HG03196 (cell line): ENCODE measurements around the gene RET.

Experiments used
- ATAC-seq: cut with Tn5 transposase; IDR thresholded peaks from one replicate; pipeline ENCODE4 v1.9.1; 2021; ENCODE audit not compliant: unreplicated experiment

Gene RET

GRCh38 chr10:43044448-43044921 is 32.4 kb upstream of the RET start:
- ATAC-seq = no peak

- no peak for ATAC-seq
Observed at GRCh38 chr10:43044961-43045621, 31.8 kb upstream of the RET start.

- ATAC-seq = no peak
Observed at GRCh38 chr10:43045631-43046287, 31.1 kb upstream of the RET start.

GRCh38 chr10:43046288-43046991 is 30.4 kb upstream of the RET start:
- no peak for ATAC-seq

GRCh38 chr10:43047288-43047970 is 29.4 kb upstream of the RET start:
- ATAC-seq = no peak

- no peak for ATAC-seq
Observed at GRCh38 chr10:43048301-43049051, 28.4 kb upstream of the RET start.

- no peak for ATAC-seq
Observed at GRCh38 chr10:43049081-43049551, 27.8 kb upstream of the RET start.

GRCh38 chr10:43050011-43050410 is 26.9 kb upstream of the RET start:
- ATAC-seq = no peak

- no peak for ATAC-seq
Observed at GRCh38 chr10:43053825-43054224, 23.0 kb upstream of the RET start.

GRCh38 chr10:43054593-43054992 is 22.3 kb upstream of the RET start:
- ATAC-seq = no peak

GRCh38 chr10:43055217-43055616 is 21.7 kb upstream of the RET start:
- no peak for ATAC-seq

- no peak for ATAC-seq
Observed at GRCh38 chr10:43055991-43056567, 20.8 kb upstream of the RET start.

- ATAC-seq = no peak
Observed at GRCh38 chr10:43056568-43057011, 20.3 kb upstream of the RET start.

- no peak for ATAC-seq
Observed at GRCh38 chr10:43057231-43057711, 19.6 kb upstream of the RET start.

GRCh38 chr10:43057831-43058340 is 19.0 kb upstream of the RET start:
- ATAC-seq = no peak

GRCh38 chr10:43058716-43059335 is 18.0 kb upstream of the RET start:
- ATAC-seq = no peak

- ATAC-seq = no peak
Observed at GRCh38 chr10:43059336-43059720, 17.5 kb upstream of the RET start.

- no peak for ATAC-seq
Observed at GRCh38 chr10:43059828-43060227, 17.0 kb upstream of the RET start.

GRCh38 chr10:43060291-43060690 is 16.6 kb upstream of the RET start:
- ATAC-seq = no peak
